NCI-H1105 (cell line): Measurements from ENCODE around the gene IL15.
"Not testable (repeated sequence)": the region's sequence is repeated elsewhere in the genome, so short reads cannot be mapped to it uniquely, and the experiment has no call there.

Source experiments
- DNase-seq: peaks from one replicate; lab custom pipeline; 2025; lab: John Stamatoyannopoulos, UW

The IL15 gene

DNA sequence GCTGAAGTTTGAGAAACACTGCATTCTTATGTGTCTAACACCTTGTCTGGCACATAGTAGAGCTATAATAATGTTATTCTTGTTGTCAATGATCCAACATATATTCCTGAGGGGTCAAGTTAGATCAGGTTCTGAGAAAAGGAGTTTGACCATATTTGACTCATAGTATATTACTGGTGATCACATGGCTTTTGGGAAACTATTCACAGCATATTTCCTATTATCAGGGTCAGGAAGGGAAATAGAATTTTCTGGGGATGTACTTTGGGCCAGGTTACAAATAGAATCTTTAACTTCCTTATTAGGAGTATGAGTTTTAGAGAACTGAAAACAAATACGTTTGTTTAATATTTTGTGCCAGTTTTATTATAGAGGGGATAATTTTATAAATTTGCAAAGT is 11.6 kb downstream of the IL15 start:
- no peak for DNase-seq

DNA sequence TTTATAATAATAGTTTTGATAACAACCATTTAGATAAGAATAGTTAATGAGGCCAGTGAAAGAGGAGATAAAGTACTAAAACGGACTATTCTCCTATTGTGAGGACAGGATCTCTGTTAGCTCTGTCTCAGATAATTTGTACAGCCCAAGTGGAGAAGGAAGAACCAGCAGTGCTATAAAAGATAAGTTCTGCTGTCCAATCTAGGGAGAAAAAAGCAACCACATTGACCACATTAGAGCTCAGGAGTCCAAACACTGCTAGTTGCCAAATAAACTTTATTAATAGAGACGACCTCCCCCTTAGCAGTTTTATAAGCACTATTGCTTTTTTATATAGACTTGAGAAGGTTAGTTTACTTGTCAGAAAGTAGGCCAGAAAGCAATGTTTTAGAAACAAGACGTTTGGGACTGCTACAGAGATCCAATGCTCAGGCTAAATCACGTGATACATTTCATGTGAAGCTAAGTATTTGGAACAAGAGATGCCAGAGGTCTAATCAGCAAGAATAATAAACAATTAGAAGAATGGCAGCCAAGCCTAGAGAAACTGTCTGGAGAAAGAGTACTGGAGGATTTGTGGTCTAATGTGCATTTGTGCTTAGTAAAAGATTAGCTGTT is 15.9 kb downstream of the IL15 start:
- DNase-seq = no peak

DNA sequence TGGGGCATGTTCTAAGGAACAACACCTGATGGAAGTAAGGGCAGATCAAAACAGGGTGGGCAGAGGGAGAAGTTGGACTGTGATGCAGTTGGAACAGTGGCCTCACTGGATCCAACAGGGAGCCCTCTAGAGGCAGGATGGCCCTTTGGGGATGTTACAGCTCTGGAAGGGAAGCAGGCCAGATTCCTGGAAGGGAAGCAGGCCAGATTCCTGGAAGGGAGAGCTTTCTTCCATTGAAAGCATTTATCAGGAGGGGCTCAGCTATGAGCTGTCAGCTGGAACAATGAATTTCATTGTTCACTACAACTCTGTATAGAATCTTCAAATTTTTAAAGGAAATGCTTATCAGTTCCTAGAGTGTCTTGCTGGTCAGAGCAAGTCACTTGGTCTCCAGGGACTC is 17.7 kb downstream of the IL15 start:
- DNase-seq = no peak

DNA sequence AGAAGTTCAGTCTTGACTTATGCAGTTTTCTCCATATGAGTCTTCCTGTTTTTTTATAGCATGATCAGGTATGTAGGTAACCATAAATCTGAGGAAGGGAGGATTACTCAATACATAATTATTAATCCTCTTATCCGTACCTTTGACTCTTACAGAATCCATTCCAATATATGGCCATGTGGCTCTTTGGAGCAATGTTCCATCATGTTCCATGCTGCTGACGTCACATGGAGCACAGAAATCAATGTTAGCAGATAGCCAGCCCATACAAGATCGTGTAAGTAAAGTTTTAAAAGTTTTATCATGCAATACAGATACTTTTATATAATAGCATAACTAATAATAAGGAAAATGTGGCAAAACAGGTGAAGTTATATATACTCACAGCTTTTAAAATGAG is 19.6 kb downstream of the IL15 start:
- no peak for DNase-seq

DNA sequence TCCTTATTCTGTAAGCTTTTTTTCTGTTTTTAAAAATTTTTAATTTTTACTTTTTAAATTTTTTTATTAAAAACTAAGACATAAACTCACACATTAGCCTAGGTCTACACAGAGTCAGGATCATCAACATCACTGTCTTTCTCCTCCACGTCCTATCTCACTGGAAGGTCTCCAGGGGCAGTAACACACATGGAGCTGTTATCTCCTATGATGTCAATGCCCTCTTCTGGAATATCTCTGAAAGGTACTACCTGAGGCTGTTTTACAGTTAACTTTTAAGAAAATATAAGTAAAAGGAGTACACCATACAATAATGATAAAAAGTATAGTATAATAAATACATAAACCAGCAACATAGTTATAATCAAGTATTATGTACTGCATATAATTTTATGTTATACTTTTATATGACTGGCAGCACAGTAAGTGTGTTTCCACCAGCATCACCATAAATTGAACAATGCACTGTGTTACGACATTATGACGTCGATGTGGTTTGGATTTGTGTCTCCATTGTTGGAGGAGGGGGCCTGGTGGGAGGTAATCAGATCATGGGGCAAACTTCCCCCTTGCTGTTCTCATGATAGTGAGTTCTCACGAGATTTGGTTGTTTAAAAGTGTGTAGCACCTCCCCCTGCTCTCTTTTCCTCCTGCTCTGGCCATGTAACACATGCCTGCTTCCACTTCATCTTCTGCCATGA is 21.3 kb downstream of the IL15 start:
- no peak for DNase-seq

DNA sequence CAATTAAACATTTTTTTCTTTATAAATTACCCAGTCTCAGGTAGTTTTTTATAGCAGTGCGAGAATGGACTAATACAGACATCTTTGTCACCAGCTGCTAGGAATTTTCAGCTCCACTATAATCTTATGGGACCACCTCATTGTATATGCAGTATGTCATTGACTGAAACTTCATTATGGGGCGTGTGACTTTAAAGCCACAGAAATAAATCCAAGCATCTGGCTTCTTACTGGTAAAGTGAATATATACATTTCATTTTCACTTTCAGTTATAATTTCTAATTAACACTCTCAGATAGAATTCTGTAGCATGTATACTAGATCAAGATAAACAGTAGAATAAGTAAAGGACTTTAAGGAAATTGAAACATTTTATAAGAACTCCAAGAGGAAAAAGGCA is 21.9 kb downstream of the IL15 start:
- no peak for DNase-seq

DNA sequence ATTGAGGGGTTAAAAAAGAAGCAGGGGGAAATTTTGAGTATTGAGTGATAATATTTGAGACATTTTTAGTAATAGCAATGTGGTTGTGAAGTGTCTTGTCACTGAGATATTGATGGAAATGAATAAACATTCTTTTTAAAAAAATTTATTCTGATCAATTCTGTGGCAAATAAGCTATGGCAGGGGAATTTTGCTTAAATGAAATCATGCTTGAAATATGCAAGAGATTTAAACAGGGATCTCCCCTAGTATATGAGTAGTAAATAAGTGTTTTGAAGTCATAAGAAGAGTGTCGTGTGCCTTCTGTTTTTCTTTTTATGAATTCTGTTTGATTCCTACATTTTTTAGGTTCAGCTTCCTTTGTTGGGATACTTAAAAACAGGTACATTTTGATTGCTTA is 23.2 kb downstream of the IL15 start:
- no peak for DNase-seq

DNA sequence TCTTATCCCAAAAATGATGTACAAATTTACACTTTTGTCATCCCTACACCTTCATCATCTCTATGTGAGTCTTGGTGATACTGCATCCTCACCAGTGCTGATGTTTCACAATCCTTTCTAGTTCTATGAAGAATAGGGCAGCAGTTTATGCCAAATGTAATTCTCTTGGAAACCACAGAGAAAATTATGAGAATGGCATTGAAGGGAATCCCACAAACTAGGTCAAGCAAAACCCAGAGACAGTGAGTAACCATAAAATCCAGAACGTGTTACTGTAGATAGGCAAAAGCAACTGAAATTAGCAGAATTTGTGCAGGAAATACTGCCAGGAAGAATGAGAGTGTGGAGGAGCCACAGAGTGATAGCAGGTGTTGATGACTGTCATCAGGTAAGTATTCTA is 24.5 kb downstream of the IL15 start:
- no peak for DNase-seq

DNA sequence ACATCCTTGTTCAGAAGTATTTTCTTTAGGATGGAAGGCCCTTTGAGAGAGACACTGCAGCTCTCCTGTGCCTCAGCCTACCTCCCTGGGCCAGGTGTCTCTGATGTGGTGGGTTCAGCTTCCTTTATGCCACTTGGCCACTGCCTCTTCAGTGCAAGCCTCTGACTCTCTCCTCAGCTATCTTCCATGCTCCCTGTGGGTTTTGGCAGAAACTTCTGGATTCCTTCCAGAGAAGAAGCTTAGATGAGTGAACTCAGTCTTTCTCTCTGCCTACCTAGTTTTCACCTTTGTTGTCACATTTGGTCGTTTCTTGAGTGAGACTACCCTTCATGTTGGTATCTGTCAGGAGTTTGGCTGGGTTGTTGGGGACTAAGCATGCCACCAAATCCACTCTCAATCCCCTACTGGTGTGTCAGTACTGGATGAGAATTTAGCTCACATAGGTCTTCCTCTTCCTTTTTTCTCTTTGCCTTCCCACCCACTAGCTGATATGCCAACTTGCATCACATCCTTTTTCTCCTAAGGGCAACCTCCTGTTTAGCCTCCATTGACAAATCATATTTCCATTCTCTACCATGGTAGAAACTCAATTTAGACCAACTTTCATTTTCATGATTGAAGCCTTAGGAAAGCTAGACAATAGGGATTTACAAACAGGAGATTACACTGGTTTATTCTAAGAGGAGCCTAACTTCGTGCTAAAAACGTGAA is 32.0 kb downstream of the IL15 start:
- no peak for DNase-seq

DNA sequence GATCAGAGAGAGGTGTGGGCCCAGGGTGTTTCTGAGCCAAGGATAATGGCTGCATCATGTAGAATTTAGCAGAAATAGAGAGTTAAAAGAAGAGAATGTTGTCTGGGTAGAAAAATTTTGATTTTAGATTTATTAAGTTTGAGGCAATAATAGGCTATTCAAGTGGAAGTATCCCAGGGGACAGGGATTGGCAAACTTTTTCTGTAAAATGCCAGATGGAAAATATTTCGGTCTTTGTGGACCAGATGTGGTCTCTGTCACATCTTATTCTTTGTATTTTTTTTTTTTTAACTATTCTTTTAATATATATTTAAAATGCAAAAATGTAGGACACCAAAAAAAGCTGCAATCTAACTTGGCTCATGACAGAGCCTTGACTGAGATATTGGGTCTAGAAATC is 33.1 kb downstream of the IL15 start:
- no peak for DNase-seq

DNA sequence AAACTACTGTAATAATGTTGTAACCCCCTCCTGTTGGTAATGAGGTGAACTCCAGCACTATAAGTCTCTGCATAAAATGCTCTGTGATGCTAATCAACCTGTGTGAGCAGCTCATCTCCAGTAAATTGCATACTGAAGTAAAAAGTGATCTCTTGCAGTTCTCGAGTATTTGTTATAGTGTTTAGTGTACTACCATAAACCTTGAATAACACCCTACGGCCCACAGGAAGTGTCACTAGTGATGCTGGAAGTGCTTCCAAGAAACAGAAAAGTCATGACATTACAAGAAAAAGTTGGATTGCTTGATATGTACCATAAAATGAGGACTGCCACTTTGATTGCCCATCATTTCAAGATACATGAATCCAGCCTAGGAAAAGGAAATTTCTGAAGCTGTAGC is 39.0 kb downstream of the IL15 start:
- DNase-seq = no peak

DNA sequence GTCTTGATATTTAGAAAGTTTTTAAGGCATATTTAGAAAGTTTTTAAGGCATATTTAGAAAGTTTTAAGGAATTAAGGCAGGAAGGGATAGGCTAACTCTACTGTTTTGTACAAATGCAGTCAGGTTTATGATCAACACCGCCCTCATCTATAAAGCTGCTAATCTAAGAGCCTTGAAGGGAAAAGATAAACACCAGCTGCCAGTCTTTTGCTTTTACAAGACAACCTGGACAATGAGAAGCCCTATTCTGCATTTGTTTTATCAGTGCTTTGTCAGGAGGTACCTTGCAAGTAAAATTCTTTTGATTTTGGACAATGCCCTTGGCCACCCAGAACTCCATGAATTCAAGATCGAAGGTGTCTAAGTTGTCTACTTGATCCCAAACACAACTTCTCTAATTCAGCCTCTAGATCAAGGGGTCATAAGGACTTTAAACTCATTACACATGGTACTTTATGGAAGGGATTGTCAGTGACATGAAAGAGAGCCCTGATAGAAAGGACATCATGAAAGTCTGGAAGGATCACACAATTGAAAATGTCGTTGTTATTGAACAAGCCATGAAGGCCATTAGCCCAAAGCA is 39.8 kb downstream of the IL15 start:
- DNase-seq = no peak

DNA sequence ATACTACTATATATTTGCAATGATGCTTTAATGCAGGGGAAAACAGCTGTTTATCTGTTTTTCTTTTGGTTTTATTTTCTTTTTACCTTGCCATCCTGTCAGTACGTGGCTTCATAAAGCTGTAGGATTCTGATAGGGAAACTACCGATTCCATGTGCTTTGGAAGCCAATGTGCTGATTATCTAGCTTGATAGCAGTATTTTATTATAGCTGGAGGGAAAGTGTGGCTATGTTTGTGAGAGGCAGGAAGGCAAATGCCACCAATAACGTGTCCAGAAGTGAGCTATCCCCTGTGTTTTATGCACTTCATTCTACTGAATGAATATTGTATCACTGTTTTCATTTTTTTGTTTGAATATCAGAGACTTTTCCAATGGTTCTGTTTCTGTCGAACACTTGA is 43.7 kb downstream of the IL15 start:
- no peak for DNase-seq

DNA sequence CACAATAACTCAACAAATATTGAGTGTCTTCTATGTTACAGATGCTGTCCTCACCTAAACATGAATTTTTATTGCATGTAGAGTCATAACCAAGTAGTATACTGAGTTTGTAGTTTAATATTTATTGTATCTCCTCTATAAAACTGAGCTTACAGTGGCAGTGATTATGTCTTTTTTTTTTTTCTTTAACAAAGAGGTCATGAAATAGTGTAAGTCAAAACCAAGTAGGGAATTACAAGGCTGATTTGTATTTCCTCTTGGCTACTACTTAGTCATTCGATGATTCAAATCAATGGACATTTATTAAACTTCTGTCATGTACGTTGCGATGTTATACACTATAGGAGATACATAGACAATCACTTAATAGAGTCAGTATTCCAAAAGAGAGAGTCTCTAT is 48.4 kb downstream of the IL15 start:
- DNase-seq = no peak

DNA sequence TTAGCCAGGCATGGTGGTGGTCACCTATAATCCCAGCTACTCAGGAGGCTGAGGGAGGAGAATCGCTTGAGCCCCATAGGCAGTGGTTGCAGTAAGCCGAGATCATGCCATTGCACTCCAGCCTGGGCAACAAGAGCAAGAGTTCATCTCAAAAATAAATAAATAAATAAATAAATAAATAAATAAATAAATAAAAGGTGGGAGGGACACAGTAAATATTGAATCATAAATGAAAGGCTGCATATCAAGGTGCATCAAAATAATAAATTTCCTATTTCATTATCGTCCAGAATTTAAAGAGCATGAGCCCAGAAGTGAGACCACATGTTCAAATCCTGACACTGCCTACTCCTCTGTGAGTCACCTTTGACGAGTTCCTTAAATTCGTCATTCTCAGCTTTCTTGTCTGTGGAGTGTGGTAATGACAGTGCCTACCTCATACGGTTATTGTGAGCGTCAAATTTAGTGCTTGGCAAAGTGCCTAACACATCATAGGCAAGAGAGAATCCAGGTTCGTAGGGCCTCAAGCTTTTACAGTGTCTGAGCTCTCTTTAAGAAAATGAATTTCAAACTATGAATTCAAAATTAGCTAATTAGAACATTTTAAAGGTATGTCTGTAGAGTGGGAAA is 49.9 kb downstream of the IL15 start:
- DNase-seq = peak; percentile 36

DNA sequence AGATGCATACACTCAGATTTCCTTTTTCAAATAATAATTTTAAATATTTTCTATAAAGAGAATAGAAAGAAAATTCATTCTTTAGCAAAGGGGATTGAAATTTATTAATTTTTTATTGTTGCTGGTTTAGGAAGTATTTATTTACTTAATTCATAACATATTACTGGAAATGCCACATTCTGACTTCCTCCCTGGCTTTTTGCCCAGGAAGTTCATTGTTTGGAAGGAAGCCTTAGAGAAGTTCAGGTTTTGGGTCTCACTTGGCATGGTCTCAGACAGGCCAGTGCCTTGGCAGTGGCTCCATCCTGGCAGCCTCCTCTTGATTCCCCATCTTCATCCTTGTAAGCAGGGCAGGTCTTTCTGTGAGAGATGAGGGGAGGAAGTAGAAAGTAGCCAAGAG is 50.5 kb downstream of the IL15 start:
- no peak for DNase-seq

DNA sequence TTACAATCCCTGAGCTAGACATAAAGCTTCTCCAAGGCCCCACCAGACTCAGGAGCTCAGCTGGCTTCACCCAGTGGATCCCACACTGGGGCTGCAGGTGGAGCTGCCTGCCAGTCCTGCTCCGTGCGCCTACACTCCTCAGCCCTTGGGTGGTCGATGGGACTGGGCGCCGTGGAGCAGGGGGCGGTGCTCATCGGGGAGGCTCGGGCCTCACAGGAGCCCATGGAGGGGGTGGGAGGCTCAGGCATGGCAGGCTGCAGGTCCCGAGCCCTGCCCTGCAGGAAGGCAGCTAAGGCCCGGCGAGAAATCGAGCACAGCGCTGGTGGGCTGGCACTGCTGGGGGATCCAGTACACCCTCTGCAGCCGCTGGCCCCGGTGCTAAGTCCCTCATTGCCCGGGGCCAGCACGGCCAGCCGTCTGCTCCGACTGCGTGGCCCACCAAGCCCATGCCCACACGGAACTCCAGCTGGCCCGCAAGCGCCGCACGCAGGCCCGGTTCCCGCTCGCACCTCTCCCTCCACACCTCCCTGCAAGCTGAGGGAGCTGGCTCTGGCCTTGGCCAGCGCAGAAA is 53.4 kb downstream of the IL15 start:
- DNase-seq = not testable (repeated sequence)

DNA sequence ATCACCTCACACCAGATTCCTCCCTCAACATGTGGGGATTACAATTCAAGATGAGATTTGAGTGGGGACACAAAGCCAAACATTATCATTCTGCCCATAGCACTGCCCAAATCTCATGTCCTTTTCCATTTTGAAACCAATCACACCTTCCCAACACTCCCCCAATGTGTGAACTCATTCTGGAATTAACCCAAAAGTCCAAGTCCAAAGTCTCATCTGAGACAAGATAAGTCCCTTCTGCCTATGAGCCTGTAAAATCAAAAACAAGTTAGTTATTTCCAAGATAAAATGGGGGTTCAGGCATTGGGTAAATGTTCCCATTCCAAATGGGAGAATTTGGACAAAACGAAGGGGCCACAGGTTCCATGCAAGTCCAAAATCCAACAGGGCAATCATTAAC is 54.9 kb downstream of the IL15 start:
- not testable (repeated sequence) for DNase-seq

DNA sequence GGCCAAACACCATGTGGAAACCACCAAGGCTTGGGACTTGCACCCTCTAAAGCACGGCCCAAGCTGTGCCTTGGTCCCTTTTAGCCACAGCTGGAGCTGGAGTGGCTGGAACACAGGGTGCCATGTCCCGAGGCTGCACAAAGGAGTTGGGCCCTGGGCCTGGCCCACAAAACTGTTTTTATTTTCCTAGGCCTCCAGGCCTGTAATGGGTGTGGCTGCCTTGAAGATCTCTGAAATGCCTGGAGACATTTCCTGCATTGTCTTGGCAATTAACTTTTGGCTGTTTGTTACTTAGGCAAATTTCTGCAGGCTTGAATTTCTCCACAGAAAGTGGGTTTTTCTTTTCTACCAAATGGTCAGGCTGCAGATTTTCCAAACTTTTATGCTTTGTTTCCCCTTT is 55.7 kb downstream of the IL15 start:
- DNase-seq = no peak

DNA sequence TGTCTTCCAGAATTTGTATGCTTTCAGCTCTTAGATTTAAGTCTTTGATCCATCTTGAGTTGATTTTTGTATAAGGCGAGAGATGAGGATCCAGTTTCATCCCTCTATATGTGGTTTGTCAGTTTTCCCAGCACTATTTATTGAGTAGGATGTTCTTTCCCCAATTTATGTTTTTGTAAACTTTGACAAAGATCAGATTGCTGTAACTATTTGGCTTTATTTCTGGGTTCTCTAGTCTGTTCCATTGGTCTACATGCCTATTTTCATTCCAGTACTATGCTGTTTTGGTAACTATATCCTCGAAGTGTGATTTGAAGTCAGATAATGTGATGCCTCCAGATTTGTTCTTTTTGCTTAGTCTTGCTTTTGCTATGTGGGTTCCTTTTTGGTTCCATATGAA is 60.7 kb downstream of the IL15 start:
- DNase-seq = no peak

DNA sequence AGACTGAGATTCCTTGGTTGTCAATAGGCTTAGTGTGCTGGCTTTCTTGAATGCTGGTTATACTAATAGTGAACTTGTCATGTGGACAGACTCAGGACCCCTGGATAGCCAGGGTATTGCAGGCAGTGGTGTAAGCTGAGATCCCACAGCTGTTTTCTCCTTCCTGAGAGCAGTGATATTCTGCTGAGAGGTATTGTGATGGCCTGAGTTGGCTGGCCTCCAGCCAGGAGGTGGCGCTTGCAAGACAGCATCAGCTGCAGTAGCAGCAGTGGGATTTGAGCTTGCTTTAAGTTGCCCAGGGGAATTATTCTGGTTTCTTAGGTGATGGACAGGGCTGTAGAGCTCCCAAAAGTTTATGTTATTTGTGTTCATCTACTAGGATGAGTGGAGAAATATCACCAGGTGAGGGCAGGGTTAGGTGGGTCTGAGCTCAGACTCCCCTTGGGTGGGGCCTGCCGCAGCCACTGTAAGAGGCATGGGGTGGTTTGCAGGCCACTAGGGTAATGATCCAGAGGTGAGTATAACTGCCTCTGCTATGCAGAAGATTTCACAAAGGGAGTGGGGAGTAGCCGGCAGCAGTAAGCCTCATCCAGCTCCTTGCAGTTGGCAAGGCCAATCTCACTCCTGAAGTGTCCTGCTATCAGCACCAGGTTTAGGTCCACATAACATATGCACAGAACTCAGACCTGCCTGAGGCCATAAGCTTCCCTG is 66.2 kb downstream of the IL15 start:
- no peak for DNase-seq

DNA sequence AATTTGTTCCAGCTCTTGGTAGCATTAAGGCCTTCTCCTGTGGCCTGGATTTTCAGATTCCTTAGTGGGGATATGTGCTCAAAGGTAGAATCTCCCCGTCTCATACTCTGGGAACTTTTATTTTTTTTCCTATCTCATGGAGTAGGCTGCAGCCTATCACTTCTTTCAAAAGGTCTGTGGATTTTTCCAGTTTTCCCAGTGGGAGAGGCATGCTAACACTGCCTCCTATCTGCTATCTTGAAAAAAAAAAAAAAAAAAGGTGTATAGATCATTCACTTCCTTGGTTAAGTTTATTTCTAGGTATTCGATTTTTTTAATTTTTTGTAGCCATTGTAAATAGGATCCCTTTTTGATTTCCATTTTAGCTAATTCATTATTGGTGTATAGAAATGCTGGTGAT is 67.1 kb downstream of the IL15 start:
- DNase-seq = no peak
